ENCODE data around the gene ITGAX.

GRCh38 chr16:31395647-31396046 lies 40.7 kb downstream of the ITGAX start:
- TF ChIP-seq CTCF (IDR thresholded peaks at IDR 0.05) (no peak), EP300 (IDR thresholded peaks at IDR 0.05) (no peak), POLR2A (IDR thresholded peaks at IDR 0.05) (no peak)

Data from stomach (tissue), 4 donors.